ENCODE data around the gene APBA2. TPM values are rescaled to one million over a fixed set of nuclear protein-coding genes. Genes with fewer than 3 reads are reported as not detected.
"Not testable (repeated sequence)": the region's sequence is repeated elsewhere in the genome, so short reads cannot be mapped to it uniquely, and the experiment has no call there.

The APBA2 gene
- total RNA-seq, 2 donors from 2014 or later: 9.1 to 9.8 TPM

GRCh38 chr15:28861589-28862293 lies 24.0 kb upstream of the APBA2 start:
- H3K4me1 Mint-ChIP-seq (ENCODE audit: low read depth); H3K27me3 Mint-ChIP-seq (ENCODE audit: low read depth); H3K9me3 Mint-ChIP-seq; H3K36me3 Mint-ChIP-seq (ENCODE audit: insufficient read depth in 2 of 2); ATAC-seq (replicated peaks in 1 of 2); DNase-seq; H3K4me3 Mint-ChIP-seq; H3K27ac Mint-ChIP-seq: not testable (repeated sequence)

GRCh38 chr15:28868744-28869345 lies 16.9 kb upstream of the APBA2 start:
- DNase-seq: no peak
- no peaks in the 10 kb centered on the region for H3K27me3 Mint-ChIP-seq (ENCODE audit: low read depth)
- no peaks in the 10 kb centered on the region for H3K4me1 Mint-ChIP-seq (ENCODE audit: low read depth)
- no peak overlapping the region for H3K4me3 Mint-ChIP-seq
- no peaks in the 10 kb centered on the region for H3K9me3 Mint-ChIP-seq
- no peak for ATAC-seq (replicated peaks in 1 of 2)
- H3K27ac Mint-ChIP-seq: no peak overlapping the region
- no peaks in the 10 kb centered on the region for H3K36me3 Mint-ChIP-seq (ENCODE audit: insufficient read depth in 2 of 2)

GRCh38 chr15:28871168-28871567 lies 14.6 kb upstream of the APBA2 start:
- no peak overlapping the region for H3K4me3 Mint-ChIP-seq
- peaks cover 5% of the 10 kb centered on the region for H3K4me1 Mint-ChIP-seq (ENCODE audit: low read depth)
- DNase-seq: no peak
- no peak for ATAC-seq (replicated peaks in 1 of 2)
- H3K9me3 Mint-ChIP-seq: no peaks in the 10 kb centered on the region
- no peak overlapping the region for H3K27ac Mint-ChIP-seq
- H3K36me3 Mint-ChIP-seq (ENCODE audit: insufficient read depth in 2 of 2): no peaks in the 10 kb centered on the region
- H3K27me3 Mint-ChIP-seq (ENCODE audit: low read depth): no peaks in the 10 kb centered on the region

- no peaks in the 10 kb centered on the region for H3K9me3 Mint-ChIP-seq
- H3K4me3 Mint-ChIP-seq: no peak overlapping the region
- no peaks in the 10 kb centered on the region for H3K36me3 Mint-ChIP-seq (ENCODE audit: insufficient read depth in 2 of 2)
- H3K4me1 Mint-ChIP-seq (ENCODE audit: low read depth): peaks cover 5% of the 10 kb centered on the region
- ATAC-seq (replicated peaks in 1 of 2) (no peak), DNase-seq (no peak)
- no peak overlapping the region for H3K27ac Mint-ChIP-seq
- H3K27me3 Mint-ChIP-seq (ENCODE audit: low read depth): no peaks in the 10 kb centered on the region
These were observed 12.8 kb upstream of the APBA2 start for GRCh38 chr15:28873006-28873405.

- no peaks in the 10 kb centered on the region for H3K9me3 Mint-ChIP-seq
- peak in 1 of 2 donors; percentile 22 for ATAC-seq (replicated peaks in 1 of 2)
- H3K4me3 Mint-ChIP-seq: no peak overlapping the region
- H3K27me3 Mint-ChIP-seq (ENCODE audit: low read depth): no peaks in the 10 kb centered on the region
- peaks cover 5% of the 10 kb centered on the region for H3K4me1 Mint-ChIP-seq (ENCODE audit: low read depth)
- no peak for DNase-seq
- H3K36me3 Mint-ChIP-seq (ENCODE audit: insufficient read depth in 2 of 2): no peaks in the 10 kb centered on the region
- no peak overlapping the region for H3K27ac Mint-ChIP-seq
These were observed 12.1 kb upstream of the APBA2 start for GRCh38 chr15:28873585-28874190.

- Mint-ChIP-seq H3K9me3 (no peaks in the 10 kb centered on the region), H3K27me3 (ENCODE audit: low read depth) (no peaks in the 10 kb centered on the region), H3K36me3 (ENCODE audit: insufficient read depth in 2 of 2) (no peaks in the 10 kb centered on the region), H3K27ac (no peak overlapping the region), H3K4me1 (ENCODE audit: low read depth) (peaks cover 5% of the 10 kb centered on the region), H3K4me3 (no peak overlapping the region)
- ATAC-seq (replicated peaks in 1 of 2) (no peak), DNase-seq (no peak)
These were observed 10.2 kb upstream of the APBA2 start for GRCh38 chr15:28875461-28876000.

GRCh38 chr15:28876131-28876844 lies 9.5 kb upstream of the APBA2 start:
- H3K27ac Mint-ChIP-seq: no peak overlapping the region
- H3K4me1 Mint-ChIP-seq (ENCODE audit: low read depth): peaks cover 5% of the 10 kb centered on the region
- no peaks in the 10 kb centered on the region for H3K27me3 Mint-ChIP-seq (ENCODE audit: low read depth)
- no peaks in the 10 kb centered on the region for H3K36me3 Mint-ChIP-seq (ENCODE audit: insufficient read depth in 2 of 2)
- H3K9me3 Mint-ChIP-seq: no peaks in the 10 kb centered on the region
- no peak overlapping the region for H3K4me3 Mint-ChIP-seq
- ATAC-seq (replicated peaks in 1 of 2) (no peak), DNase-seq (no peak)

GRCh38 chr15:28876845-28877185 lies 9.0 kb upstream of the APBA2 start:
- Mint-ChIP-seq H3K27ac (no peak overlapping the region), H3K27me3 (ENCODE audit: low read depth) (no peaks in the 10 kb centered on the region), H3K4me3 (no peak overlapping the region), H3K4me1 (ENCODE audit: low read depth) (peaks cover 5% of the 10 kb centered on the region), H3K36me3 (ENCODE audit: insufficient read depth in 2 of 2) (no peaks in the 10 kb centered on the region), H3K9me3 (no peaks in the 10 kb centered on the region)
- ATAC-seq (replicated peaks in 1 of 2) (no peak), DNase-seq (no peak)

GRCh38 chr15:28878209-28878608 lies 7.6 kb upstream of the APBA2 start:
- Mint-ChIP-seq H3K27me3 (ENCODE audit: low read depth) (no peaks in the 10 kb centered on the region), H3K36me3 (ENCODE audit: insufficient read depth in 2 of 2) (no peaks in the 10 kb centered on the region), H3K9me3 (no peaks in the 10 kb centered on the region), H3K27ac (no peak overlapping the region), H3K4me3 (no peak overlapping the region), H3K4me1 (ENCODE audit: low read depth) (peaks cover 5% of the 10 kb centered on the region)
- DNase-seq (no peak), ATAC-seq (replicated peaks in 1 of 2) (no peak)

GRCh38 chr15:28879551-28879950 lies 6.2 kb upstream of the APBA2 start:
- H3K9me3 Mint-ChIP-seq: no peaks in the 10 kb centered on the region
- no peaks in the 10 kb centered on the region for H3K27me3 Mint-ChIP-seq (ENCODE audit: low read depth)
- no peak for DNase-seq
- no peak for ATAC-seq (replicated peaks in 1 of 2)
- H3K4me1 Mint-ChIP-seq (ENCODE audit: low read depth): peaks cover 5% of the 10 kb centered on the region
- H3K4me3 Mint-ChIP-seq: no peak overlapping the region
- no peak overlapping the region for H3K27ac Mint-ChIP-seq
- H3K36me3 Mint-ChIP-seq (ENCODE audit: insufficient read depth in 2 of 2): no peaks in the 10 kb centered on the region

GRCh38 chr15:28880680-28881079 lies 5.1 kb upstream of the APBA2 start:
- ATAC-seq (replicated peaks in 1 of 2) (no peak), DNase-seq (no peak)
- H3K36me3 Mint-ChIP-seq (ENCODE audit: insufficient read depth in 2 of 2): no peaks in the 10 kb centered on the region
- no peaks in the 10 kb centered on the region for H3K9me3 Mint-ChIP-seq
- H3K27ac Mint-ChIP-seq: no peak overlapping the region
- peaks cover 4% of the 10 kb centered on the region for H3K4me1 Mint-ChIP-seq (ENCODE audit: low read depth)
- no peaks in the 10 kb centered on the region for H3K27me3 Mint-ChIP-seq (ENCODE audit: low read depth)
- H3K4me3 Mint-ChIP-seq: no peak overlapping the region

- H3K9me3 Mint-ChIP-seq: no peaks in the 10 kb centered on the region
- H3K36me3 Mint-ChIP-seq (ENCODE audit: insufficient read depth in 2 of 2): no peaks in the 10 kb centered on the region
- ATAC-seq (replicated peaks in 1 of 2): no peak
These were observed 4.6 kb upstream of the APBA2 start for GRCh38 chr15:28881170-28881569.

GRCh38 chr15:28881600-28881999 lies 4.2 kb upstream of the APBA2 start:
- H3K36me3 Mint-ChIP-seq (ENCODE audit: insufficient read depth in 2 of 2): no peaks in the 10 kb centered on the region
- no peak overlapping the region for H3K4me3 Mint-ChIP-seq
- no peak for DNase-seq
- no peaks in the 10 kb centered on the region for H3K9me3 Mint-ChIP-seq
- H3K4me1 Mint-ChIP-seq (ENCODE audit: low read depth): no peaks in the 10 kb centered on the region
- no peaks in the 10 kb centered on the region for H3K27me3 Mint-ChIP-seq (ENCODE audit: low read depth)
- ATAC-seq (replicated peaks in 1 of 2): no peak
- H3K27ac Mint-ChIP-seq: no peak overlapping the region

More at GRCh38 chr15:28881170-28881569, 4.6 kb upstream of the APBA2 start:
- no peak for DNase-seq
- Mint-ChIP-seq H3K27me3 (ENCODE audit: low read depth) (no peaks in the 10 kb centered on the region), H3K4me3 (no peak overlapping the region), H3K27ac (no peak overlapping the region), H3K4me1 (ENCODE audit: low read depth) (no peaks in the 10 kb centered on the region)
